ENCODE data around the gene ENHO.

ENHO gene

GRCh38 chr9:34526026-34526425 is 3.2 kb upstream of the ENHO start:
- no peak for TF ChIP-seq FOXP2 (optimal IDR thresholded peaks at IDR 0.05; ENCODE audit: borderline replicate concordance, extremely low read depth, extremely low read length, insufficient read depth)
- TF ChIP-seq TAF1 (IDR thresholded peaks at IDR 0.05; ENCODE audit: borderline replicate concordance, insufficient read depth, low read length): no peak
- TF ChIP-seq REST (IDR thresholded peaks at IDR 0.05; ENCODE audit: insufficient read depth in 1 of 2, low read depth in 2 of 2, low read length in 2 of 2): no peak
- no peak for TF ChIP-seq SIN3A (IDR thresholded peaks at IDR 0.05; ENCODE audit: borderline replicate concordance, insufficient read depth, low read length)
- no peak for TF ChIP-seq POLR2AphosphoS5 (IDR thresholded peaks at IDR 0.05; ENCODE audit: low read depth, low read length)

- no peak for TF ChIP-seq TAF1 (IDR thresholded peaks at IDR 0.05; ENCODE audit: borderline replicate concordance, insufficient read depth, low read length)
- no peak for TF ChIP-seq POLR2AphosphoS5 (IDR thresholded peaks at IDR 0.05; ENCODE audit: low read depth, low read length)
- TF ChIP-seq SIN3A (IDR thresholded peaks at IDR 0.05; ENCODE audit: borderline replicate concordance, insufficient read depth, low read length): no peak
- no peak for TF ChIP-seq FOXP2 (optimal IDR thresholded peaks at IDR 0.05; ENCODE audit: borderline replicate concordance, extremely low read depth, extremely low read length, insufficient read depth)
- no peak for TF ChIP-seq REST (IDR thresholded peaks at IDR 0.05; ENCODE audit: insufficient read depth in 1 of 2, low read depth in 2 of 2, low read length in 2 of 2)
Observed at GRCh38 chr9:34524349-34524748, 1.6 kb upstream of the ENHO start.

GRCh38 chr9:34522091-34522887 is 501 bp downstream of the ENHO start:
- TF ChIP-seq FOXP2 (optimal IDR thresholded peaks at IDR 0.05; ENCODE audit: borderline replicate concordance, extremely low read depth, extremely low read length, insufficient read depth) (no peak), REST (IDR thresholded peaks at IDR 0.05; ENCODE audit: insufficient read depth in 1 of 2, low read depth in 2 of 2, low read length in 2 of 2) (no peak), POLR2AphosphoS5 (IDR thresholded peaks at IDR 0.05; ENCODE audit: low read depth, low read length) (no peak), TAF1 (IDR thresholded peaks at IDR 0.05; ENCODE audit: borderline replicate concordance, insufficient read depth, low read length) (no peak), SIN3A (IDR thresholded peaks at IDR 0.05; ENCODE audit: borderline replicate concordance, insufficient read depth, low read length) (no peak)

GRCh38 chr9:34521406-34522045 is 1.3 kb downstream of the ENHO start:
- no peak for TF ChIP-seq FOXP2 (optimal IDR thresholded peaks at IDR 0.05; ENCODE audit: borderline replicate concordance, extremely low read depth, extremely low read length, insufficient read depth)

GRCh38 chr9:34520505-34521385 is 2.0 kb downstream of the ENHO start:
- TF ChIP-seq TAF1 (IDR thresholded peaks at IDR 0.05; ENCODE audit: borderline replicate concordance, insufficient read depth, low read length) (no peak), FOXP2 (optimal IDR thresholded peaks at IDR 0.05; ENCODE audit: borderline replicate concordance, extremely low read depth, extremely low read length, insufficient read depth) (no peak), SIN3A (IDR thresholded peaks at IDR 0.05; ENCODE audit: borderline replicate concordance, insufficient read depth, low read length) (no peak), REST (IDR thresholded peaks at IDR 0.05; ENCODE audit: insufficient read depth in 1 of 2, low read depth in 2 of 2, low read length in 2 of 2) (no peak), POLR2AphosphoS5 (IDR thresholded peaks at IDR 0.05; ENCODE audit: low read depth, low read length) (no peak)

All from PFSK-1 (cell line).